ENCODE data around the gene MARCHF9.
A peak's percentile ranks its signal among the peaks of the same experiment; 100 is the strongest.

The MARCHF9 gene

DNA sequence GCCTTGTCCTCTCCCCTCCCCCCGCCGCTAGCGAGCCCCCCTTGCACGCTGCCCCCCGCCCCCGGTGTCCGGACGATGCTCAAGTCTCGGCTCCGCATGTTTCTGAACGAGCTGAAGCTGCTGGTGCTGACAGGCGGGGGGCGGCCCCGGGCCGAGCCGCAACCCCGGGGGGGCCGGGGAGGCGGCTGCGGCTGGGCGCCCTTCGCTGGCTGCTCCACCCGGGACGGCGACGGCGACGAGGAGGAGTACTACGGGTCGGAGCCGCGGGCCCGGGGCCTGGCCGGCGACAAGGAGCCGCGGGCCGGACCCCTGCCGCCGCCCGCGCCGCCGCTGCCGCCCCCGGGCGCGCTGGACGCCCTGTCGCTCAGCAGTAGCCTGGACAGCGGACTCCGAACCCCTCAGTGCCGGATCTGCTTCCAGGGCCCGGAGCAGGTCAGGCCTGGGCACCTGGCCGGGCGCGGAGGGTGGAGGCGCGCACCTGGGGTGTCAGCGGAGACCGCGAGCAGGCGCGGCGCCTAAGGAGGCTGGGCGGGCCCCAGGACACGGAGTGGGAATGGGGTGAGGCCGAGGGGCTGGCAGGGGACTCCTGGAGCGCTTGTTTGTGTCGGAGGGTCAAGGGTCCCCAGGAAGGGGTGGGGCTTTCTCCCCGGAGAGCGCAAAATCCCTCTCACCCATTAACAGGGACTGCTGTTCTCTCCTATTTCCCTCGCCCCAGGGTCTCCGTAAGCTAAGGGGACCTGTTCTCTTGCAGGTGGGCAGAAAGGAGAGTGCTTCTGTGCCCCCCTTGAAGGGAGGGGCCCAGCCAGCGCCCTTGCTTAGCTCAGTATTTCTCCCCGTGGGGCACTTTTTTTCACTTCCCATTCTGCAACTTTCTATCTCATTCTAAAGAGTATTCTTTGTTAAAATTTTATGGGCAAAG, 810 bp downstream of the MARCHF9 start:
- DNase-seq, result peak; percentile 43

DNA sequence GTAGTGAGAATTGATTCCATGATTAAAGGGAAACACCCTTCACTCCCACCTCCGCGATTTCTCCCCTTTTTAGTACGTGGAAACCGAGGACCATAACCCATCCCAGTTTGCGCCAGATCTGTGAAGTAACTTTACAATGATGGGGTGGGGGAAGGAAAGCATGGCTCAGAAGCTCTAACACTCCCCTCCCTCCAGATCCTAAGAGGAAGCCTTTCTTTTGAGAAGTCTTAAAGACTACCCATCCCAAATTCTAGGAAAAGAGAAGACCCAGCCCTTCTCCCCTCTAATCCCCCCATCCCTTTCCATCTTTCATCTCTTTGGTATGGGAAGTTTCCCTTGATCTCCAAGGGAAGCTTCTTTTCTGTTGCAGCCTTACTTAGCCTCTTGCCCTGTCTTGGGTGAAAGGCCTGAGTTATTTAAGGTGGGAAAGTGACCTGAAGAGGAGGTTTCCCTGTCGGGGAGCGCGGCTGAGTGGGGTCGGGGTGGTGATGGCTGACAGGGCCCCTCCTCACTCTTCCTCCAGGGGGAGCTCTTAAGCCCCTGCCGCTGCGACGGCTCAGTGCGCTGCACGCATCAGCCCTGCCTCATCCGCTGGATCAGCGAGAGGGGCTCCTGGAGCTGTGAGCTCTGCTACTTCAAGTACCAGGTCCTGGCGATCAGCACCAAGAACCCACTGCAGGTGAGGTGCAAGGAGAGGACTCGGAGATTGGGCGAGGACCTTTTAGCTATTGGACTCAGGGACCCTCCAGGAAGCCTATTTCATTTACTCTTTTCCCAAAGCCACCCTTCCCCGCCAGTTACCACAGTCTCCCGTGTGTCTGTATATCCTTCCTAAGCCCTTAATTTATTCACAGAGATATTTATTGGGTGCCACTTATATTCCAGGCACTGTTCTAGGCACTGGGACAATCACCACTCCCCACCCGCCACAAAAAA, 1.8 kb downstream of the MARCHF9 start:
- DNase-seq, result peak; percentile 88

DNA sequence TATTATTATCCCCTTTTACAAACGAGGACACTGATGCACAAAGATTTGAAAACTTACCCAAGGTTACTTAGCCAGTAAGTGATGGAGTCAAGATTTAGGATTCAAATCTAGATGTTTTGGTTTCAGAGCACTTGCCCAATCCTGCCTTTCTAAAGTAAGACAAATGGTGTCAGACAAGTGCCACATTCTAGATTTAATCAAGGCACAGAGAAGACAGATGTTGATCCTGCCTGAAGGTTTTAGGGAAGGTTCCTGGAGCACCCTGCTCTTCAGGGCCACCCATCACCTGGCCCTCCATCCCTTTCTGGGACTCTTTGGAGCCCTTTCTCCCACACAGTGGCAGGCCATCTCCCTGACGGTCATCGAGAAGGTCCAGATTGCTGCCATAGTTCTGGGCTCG, 2.9 kb downstream of the MARCHF9 start:
- no peak for DNase-seq

DNA sequence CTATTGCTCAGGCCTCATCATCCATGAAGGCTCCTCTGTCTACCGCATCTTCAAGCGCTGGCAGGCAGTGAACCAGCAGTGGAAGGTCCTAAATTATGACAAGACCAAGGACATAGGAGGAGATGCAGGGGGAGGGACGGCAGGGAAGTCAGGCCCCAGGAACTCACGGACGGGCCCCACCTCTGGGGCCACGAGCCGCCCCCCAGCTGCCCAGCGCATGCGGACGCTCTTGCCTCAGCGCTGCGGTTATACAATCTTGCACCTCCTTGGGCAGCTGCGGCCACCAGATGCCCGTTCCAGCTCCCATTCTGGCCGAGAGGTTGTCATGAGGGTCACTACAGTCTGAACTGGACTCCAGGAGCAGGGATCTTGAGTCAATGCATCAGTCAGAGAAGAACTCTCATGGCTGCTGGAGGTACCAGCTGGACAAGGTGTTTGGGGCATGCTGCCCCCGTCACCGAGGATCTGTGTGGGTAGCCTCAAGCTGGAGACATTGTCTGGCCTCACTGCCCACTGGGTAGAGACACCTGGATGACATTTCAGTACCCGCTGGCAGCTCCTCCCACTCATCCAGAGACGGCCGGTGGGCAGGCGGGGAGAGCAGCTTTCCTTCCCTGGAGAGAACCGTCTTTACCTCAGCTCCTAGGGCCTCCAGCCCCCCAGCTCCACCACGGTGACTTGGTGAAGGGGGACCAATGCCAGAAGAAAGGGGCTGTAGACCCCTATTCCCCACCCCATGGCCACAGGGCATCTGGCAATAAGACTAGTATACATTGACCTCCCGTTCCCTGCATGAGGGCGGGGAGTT, 3.9 kb downstream of the MARCHF9 start:
- no peak for DNase-seq

DNA sequence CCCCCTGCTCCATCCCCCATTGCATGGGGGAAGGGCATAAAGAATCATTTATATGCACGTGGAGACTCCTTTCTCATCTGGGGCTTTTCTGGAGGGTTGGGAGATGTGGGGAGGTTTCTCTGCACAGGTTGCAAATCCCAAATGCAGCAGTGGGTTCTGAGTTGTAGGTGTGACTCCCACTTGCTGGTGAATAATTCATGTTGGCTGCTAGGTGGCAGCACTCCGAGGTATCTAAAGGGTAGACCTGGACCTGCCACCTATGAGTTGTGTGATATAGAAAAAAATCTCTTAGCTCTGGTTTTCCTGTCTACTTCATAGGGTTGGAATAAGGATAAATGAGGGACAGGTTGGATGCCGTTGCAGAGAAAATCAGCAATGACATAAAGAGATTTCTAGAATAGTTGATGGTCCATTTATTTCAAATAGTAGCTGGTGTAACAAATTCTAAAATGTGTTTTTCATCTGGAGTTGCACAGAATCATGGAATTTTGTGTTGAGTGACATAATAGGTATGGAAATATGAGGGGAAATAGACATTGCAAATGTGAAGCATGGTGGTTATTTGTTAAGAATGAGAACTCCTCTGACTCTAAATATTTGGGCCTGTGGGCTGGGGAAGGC, 4.6 kb downstream of the MARCHF9 start:
- peak; percentile 62 for DNase-seq

DNA sequence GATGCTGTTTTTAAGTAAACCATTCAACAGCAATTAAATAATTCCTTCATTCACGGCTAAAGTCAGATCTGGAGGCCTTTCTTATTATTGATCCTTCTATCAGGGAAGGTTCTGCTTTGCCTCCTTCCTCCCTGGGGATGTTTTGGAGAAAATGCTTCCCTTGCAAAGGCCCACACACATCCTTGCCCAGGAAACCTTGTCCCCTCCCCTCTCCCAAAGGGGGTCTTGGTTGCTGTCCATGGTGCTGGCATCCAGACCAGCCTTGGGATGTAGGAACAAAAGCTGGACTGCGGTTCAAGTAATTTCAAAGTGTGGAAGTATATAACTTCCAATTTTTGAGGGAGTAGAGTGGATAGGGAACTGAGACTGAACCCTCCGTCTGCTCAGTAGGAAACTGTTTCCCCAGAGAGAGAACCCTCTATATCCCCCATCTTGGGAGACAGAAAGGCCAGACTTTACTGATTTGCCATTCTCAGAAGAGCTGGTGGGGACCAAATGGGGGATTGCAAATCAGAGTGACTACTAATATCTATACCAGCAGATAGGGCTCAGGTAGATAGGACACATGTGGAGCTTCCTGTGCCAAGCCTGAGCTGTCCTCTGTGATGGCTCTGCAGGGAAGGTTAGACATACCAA, 5.6 kb downstream of the MARCHF9 start:
- no peak for DNase-seq

DNA sequence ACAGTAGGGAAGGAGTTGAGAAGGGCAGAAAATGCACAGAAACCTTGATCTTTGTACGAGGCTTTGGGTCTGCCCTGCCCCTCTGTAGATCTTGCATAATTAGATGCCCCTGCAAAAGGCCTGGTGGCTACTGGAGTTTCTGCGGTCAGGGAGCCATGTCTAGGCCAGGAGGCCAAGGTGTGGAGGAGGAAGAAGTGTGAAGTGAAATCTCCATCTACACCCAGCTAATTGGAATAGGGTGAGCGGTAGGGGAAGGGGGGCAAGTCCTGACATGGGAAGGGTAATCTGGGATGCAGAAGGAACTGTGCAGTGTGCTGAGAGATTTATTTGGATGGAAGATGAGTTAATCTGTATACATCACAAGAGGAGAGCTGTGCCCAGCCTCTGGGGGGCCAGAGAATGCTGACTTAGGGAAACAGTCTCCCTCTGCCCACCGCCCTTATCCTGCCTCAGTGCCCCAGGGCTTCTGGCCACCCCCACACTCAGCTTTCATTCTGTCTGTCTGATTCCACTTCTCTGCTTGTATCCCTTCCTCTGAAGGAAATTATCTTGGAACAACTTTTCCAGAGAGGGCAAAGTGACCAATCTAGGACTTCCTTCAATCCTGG, 6.6 kb downstream of the MARCHF9 start:
- no peak for DNase-seq

DNA sequence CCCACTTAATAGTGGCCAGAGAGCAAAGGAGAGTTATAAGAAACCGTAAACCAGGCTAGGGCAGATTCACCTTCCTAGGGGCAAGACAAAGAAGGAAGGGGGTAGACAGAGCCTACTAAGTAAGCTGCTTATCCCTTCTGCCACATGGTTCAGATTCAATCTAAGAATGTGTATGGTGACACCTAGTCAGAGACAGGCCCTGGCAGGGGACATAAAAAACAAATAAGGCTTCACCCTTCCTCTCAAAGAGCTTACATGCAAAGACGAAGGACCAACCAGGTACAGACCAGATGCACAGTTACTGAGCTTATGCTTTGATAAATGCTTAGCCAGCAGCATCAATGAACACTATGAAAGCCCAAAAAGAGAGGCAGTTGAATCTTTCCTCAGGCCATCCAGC, 7.6 kb downstream of the MARCHF9 start:
- no peak for DNase-seq

DNA sequence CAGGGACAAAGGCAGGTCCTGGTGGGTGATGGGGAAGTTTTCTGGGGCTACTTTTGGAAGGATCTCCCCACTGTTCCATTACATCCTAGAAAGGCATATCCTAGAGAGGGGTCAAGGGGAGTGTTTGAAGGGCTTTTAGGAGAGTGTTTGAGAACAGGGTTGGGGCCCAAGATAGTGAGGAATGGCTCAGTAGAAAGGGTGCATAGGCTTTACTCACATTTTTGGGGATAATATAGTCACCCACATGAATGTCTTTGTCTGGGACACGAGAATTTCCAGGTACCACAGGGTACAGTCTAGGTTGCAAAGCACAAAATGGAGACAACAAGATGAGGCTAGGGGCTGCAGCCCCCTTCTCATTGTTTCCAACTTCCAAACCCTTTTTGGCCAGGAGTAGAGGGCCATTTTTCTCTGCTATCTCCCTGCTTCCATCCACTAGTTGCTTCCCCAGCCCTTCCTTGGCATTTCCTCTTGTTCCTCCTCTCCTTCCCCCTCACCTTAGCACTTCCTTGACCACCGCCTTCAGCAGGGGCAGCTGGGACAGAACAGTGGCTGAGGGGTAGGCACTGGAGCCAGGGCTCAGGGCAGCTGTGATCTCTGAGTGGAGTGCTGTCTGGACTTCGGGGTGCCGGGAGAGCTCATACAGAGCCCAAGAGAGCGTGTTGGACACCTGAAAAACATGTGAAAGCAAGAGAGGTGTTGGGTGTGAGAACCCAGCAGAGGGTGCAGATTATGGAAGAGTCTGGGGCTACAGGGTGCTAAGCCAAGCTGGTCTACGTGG, 9.2 kb downstream of the MARCHF9 start:
- DNase-seq, result no peak

DNA sequence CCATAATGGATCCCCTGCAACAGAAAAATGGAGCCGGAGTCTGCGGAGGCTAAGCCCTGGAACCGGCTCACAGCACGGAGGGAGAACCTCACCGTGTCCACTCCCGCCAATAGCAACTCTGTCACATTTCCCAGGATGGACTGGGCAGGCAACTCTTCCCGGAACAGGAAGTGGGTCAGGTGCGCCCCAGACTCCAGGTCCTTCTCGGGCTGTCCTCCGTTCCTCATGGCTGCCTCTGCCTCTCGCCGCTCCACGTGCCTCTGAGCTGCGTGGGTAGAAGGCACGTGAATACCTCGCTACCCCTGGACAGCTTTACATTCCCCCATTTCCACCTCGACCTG, 9.7 kb downstream of the MARCHF9 start:
- DNase-seq, result peak; percentile 12

DNA sequence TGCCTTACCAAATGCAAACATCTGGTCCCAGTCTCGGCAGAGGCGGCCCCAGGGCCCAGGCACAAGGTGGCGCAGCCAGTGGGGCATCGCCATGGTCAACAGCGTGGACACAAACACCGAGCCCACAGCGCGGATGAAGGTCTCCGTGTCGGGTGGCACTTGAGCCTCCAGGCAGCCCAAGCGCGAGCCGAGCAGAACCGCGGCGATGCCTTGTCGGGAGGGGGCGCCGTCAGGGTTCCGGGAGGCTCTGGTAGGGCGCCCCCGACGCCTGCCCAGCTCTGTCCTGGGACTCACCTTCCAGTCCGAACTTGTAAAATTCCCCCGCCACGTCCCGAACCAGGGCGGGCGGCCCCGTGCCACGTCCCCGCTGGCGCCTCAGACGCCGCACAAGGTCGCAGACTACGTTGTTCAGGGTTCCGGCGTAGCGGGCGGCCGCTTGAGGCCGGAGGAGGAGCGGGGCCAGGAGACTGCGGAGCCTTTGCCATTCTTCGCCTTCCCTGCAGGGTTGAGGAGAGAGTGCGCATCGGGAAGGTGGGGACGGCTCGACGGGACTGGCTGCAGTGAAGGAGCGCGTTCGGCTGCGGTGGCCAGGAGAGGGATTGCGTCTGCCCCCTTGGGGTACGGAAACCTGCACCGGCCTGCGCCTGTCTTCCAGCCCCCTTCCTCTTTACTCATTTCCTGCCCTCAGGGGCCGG, 10.2 kb downstream of the MARCHF9 start:
- DNase-seq, result peak; percentile 63

DNA sequence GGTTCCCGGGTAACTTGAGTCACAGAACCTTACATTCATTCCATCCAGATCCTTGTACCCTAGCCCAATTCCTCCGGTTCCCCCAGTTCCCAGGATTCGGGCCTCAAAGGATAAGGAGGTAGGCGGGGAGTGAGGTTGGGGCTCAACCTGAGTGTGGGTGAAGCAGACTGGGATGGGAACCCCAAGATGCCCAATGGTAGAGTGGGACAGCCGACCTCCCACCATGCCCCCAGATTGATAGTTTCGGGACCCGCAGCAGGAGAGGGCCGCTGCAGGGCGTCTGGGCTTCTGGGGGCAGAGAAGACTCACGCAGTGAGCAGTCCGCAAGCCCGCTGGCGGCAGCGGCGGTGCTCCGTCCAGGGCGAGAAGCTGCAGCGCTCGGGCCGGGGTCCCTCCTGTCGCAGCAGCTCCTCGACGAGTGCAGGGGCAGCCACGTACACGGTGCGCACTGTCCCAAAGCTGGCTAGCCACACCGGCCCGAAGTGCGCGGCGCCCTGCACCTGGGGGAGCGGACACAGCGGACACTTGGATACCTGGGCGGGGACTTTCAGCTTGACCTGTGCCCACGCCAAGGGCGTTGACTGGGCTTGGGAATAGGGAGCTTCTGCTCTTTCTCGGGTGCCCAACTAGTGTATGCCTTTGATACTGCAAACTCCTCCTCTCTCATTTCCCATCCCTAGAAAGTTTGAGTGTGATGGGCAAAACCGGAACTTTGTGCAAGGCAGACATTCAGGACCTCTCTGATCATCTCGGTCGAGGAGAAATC, 11.0 kb downstream of the MARCHF9 start:
- DNase-seq, result peak; percentile 27

DNA sequence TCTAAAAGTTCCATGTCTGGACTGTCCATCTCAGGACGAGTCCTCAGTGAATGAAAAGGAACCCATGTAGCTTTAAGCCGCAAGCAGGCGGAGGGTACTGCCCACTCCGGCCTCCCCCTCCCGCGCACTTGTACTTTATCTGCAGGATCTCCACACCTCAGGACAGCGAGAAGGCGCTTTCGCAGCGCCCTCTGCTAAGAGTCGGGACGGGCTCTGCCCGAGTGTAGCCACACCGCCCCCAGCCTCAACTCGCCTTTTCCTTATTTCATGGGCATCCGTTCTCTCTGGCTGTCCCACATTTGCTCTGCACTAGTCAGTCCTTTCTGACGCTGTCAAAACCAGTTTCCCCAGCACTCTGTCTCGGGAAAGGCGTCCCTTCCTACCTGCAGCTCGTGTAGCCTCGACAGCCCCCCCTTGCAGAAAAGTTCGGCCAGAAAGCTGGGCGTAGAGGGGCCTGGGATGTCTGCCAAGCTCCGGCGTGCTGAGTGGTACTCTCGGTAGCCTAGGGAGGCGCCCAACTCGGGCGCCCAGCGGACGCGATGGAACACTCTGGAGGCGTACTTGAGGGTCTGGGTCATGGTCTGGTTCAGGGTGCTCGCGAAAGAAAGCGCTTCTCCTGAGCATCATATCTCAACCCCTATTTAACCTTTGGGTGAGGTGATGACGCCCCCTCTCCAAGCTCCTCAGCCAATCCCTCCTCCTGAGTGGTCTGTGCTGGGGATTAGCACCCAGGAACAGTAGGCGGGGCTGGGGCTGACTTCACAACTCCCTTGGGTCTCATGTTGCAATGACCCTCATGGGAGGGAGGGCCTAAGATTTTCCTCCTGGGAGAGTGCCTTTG, 11.8 kb downstream of the MARCHF9 start, which contains the start of gene CYP27B1:
Gene CYP27B1 (minus strand): TSS at position 615 of the 841 bp plus-strand sequence. CDS start 37 bp downstream, at position 578.
- DNase-seq, result peak; percentile 49

DNA sequence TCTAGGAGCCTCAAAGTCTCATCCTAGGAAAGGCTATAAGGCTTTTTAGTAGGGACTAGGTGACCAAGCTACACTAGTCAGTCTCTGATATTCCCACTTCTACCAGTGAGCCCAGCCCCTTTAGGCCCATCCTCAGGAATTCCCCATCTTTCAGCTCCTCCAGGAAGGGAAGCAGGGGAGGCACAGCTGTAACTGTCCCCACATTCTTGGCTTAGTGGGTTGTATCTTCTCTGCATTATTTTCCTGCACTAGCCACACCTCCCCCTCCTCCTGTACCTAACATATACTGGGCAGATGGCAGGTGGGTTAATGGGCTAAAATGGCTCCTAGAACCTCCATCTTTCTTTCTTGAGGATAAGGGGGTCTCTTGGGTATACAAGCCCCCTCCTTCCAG, 12.4 kb downstream of the MARCHF9 start:
- no peak for DNase-seq

DNA sequence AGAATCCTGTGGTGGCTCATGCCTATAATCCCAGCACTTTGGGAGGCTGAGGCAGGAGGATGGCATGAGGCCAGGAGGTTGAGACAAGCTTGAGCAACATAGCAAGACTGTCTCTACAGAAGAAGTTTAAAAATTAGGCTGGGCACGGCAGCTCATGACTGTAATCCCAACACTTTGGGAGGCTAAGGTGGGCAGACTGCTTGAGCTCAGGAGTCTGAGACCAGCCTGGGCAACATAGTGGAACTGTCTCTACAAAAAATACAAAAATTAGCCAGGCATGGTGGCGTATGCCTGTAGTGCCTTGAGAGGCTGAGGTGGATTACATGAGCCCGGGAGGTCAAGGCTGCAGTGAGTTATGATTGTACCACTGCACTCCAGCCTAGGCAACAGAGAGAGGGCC, 13.0 kb downstream of the MARCHF9 start:
- no peak for DNase-seq

DNA sequence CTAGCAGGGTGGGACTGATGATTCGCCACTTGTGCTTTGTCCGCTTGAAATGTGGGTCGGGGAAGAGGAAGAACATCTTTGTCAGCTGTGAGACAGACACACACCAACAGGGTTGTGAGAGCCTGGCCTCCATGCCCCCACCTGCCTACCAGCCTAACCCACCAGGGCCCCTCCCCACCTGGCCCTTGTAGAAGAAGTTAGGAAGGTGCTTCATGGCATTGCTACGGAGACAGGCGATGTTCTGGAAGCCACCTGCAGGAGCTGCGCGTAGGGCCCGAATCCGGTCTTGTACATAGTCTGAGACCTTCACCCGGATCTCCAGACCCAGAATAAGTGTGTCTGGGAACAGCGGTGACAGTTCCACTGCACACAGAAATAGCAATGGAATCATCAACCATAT, 14.7 kb downstream of the MARCHF9 start:
- no peak for DNase-seq

DNA sequence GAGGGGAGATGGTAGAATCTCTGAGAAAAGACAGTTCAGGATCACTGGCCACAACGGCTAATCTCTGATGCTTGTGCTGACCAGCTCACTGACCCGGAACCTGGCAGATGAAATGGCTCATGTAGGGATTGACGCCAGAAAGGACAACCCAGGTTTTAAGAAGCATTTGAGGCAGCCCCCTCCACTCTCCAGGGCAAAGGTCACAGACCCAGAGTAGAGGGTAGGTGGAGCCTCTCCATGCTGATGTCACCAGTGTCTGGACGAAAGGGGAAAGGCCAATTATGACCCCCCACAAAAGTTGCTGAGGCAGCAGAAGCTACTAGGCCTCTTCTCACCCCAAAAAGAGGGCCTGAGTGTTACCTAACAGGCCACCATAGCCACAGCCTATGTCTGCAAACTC, 15.8 kb downstream of the MARCHF9 start:
- DNase-seq, result no peak

DNA sequence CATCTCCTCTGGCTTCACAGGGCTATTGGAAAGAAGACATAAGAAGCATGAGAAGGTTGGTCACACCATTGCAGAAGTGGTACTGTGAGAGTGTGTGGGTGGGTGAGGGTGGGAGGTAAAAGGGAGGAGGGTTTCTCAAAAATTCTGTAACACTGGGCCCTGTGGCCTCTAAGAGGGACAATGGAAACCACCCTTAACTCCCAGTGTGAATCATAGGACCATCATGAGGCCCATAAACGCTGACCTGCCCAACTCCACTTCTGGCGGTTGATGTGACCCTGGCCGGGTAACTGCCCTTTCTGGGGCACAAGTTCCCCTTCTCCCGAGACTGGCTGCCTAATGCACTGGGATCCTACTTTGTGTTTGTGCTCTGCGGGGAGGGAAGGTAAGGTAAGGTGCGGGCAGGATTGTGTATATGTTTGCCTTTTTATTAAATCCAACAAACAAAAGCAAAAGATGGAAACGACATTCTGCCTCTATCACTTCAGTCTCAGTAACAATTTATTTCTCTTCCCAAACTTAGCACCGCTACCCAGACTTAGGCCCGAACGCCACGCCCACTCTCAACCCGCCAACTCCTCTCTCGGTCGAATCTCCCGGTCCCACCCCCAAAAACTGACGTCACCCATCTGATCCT, 16.5 kb downstream of the MARCHF9 start:
- peak; percentile 98 for DNase-seq

Data from hematopoietic multipotent progenitor cell treated with erythropoietin and hydrocortisone succinate and interleukin-3 and kit ligand, for 4 days (in vitro differentiated cells).